Endothelial cell of umbilical vein (primary cell): ENCODE data around the gene UBASH3A. TPM values are rescaled to one million over a fixed set of nuclear protein-coding genes. Genes with fewer than 3 reads are reported as not detected.

Experiments used
- BruUV-seq: library from RNA; stranded (reverse); fragments of 400-500 nt; replicated peaks from 2 replicates; lab custom pipeline; 2021; lab: Mats Ljungman, UMichigan
- CTCF ChIA-PET: fragments of 300-600, 350-600 bp; sonication (Branson Sonifier 250); formaldehyde crosslinking; loops from one replicate; lab custom pipeline; 2021; ENCODE audit warnings: antibody characterized with exemption, inconsistent platforms; lab: Charles Lee
- POLR2A ChIA-PET: fragments of 300-600, 350-600 bp; sonication (Branson Sonifier 250); formaldehyde crosslinking; loops from one replicate; lab custom pipeline; 2021; ENCODE audit warnings: antibody characterized with exemption, inconsistent platforms; lab: Charles Lee
- DNase-seq: peaks from one replicate; pipeline ENCODE4 v3.0.0-alpha.2; 2011; ENCODE audit warnings: low read depth, low spot score
- FAIRE-seq: peaks from 2 replicates; lab custom pipeline; 2011; peaks lifted over from hg19 to GRCh38; lab: Jason Lieb, UNC
- H2AFZ ChIP-seq: 2 replicates; pipeline ENCODE4 v1.6.0; 2012; ENCODE audit warnings: low read depth, low read length, control low read depth, inconsistent platforms
- H3K27ac ChIP-seq: 2 replicates; pipeline ENCODE4 v1.5.1; 2011; ENCODE audit warnings: low read depth, mild to moderate bottlenecking, control low read depth, low read length, moderate library complexity; ENCODE audit not compliant: insufficient read depth
- H3K27me3 ChIP-seq, 2 experiments: 2 replicates each; pipeline versions ENCODE4 v1.6.0 to v1.6.1; 2011; ENCODE audit warnings: low read length in 2 of 2, mixed read lengths in 1 of 2; ENCODE audit not compliant: control insufficient read depth in 2 of 2, insufficient read depth in 2 of 2
- H3K36me3 ChIP-seq, 2 experiments: 2 replicates in 1 of 2; 3 replicates in 1 of 2; pipeline ENCODE4 v1.5.1; 2011; ENCODE audit warnings: low read length in 2 of 2, mild to moderate bottlenecking in 1 of 2, moderate library complexity in 1 of 2; ENCODE audit not compliant: control insufficient read depth in 2 of 2, insufficient read depth in 2 of 2; ENCODE audit errors: extremely low read depth in 1 of 2
- H3K4me1 ChIP-seq: 3 replicates; pipeline ENCODE4 v1.5.1; 2011; ENCODE audit warnings: mild to moderate bottlenecking, low read length; ENCODE audit not compliant: control insufficient read depth, insufficient read depth; ENCODE audit errors: extremely low read depth
- H3K4me2 ChIP-seq: 2 replicates; pipeline ENCODE4 v1.6.1; 2011; ENCODE audit warnings: low read length, control low read depth, mixed read lengths; ENCODE audit not compliant: insufficient read depth
- H3K4me3 ChIP-seq, 3 experiments: fragments of 200-600 bp in 1 of 3; sonication (generic), shearing (Covaris generic) in 1 of 3; replicated peaks in 1 of 3; 2 replicates each; pipeline ENCODE4 v1.5.1; 2011 to 2016; ENCODE audit warnings: control low read depth in 3 of 3, low read length in 3 of 3, mild to moderate bottlenecking in 2 of 3, inconsistent platforms in 1 of 3, low read depth in 1 of 3, moderate library complexity in 1 of 3; ENCODE audit not compliant: insufficient read depth in 1 of 3
- H3K79me2 ChIP-seq: 2 replicates; pipeline ENCODE4 v1.6.0; 2012; ENCODE audit warnings: low read length, inconsistent platforms; ENCODE audit not compliant: control insufficient read depth, insufficient read depth
- H3K9ac ChIP-seq: replicated peaks from 2 replicates; pipeline ENCODE3; 2011; ENCODE audit warnings: low read length, control low read depth; ENCODE audit not compliant: insufficient read depth; ENCODE audit errors: extremely low read depth
- H3K9me1 ChIP-seq: replicated peaks from 3 replicates; pipeline ENCODE4 v1.6.0; 2011; ENCODE audit warnings: mild to moderate bottlenecking, low read length; ENCODE audit not compliant: control insufficient read depth, insufficient read depth; ENCODE audit errors: extremely low read depth
- H3K9me3 ChIP-seq: replicated peaks from 2 replicates; pipeline ENCODE4 v1.5.1; 2012; ENCODE audit warnings: low read length, inconsistent platforms; ENCODE audit not compliant: control insufficient read depth, insufficient read depth
- H4K20me1 ChIP-seq: replicated peaks from 2 replicates; pipeline ENCODE3; 2011; ENCODE audit warnings: mild to moderate bottlenecking, low read length; ENCODE audit not compliant: control insufficient read depth, insufficient read depth; ENCODE audit errors: extremely low read depth
- CTCF ChIP-seq, 2 donors: IDR thresholded peaks; 1 replicate in 1 of 2; 2 replicates in 1 of 2; pipeline ENCODE4 v1.5.1; 2011; ENCODE audit warnings: low read length in 2 of 2, mild to moderate bottlenecking in 2 of 2, moderate library complexity in 2 of 2, control low read depth in 1 of 2, inconsistent platforms in 1 of 2, low read depth in 1 of 2; ENCODE audit not compliant: insufficient read depth in 1 of 2; ENCODE audit errors: extremely low read depth in 1 of 2
- EZH2 ChIP-seq: IDR thresholded peaks from 2 replicates; pipeline ENCODE4 v1.6.1; 2012; ENCODE audit warnings: borderline replicate concordance, low read depth, mild to moderate bottlenecking, moderate library complexity, low read length, inconsistent platforms; ENCODE audit not compliant: severe bottlenecking
- FOS ChIP-seq: IDR thresholded peaks from 2 replicates; pipeline ENCODE4 v1.6.1; 2011; ENCODE audit warnings: mild to moderate bottlenecking, low read length, moderate library complexity, borderline replicate concordance; ENCODE audit not compliant: insufficient read depth
- GATA2 ChIP-seq: IDR thresholded peaks from 2 replicates; pipeline ENCODE4 v1.7.0; 2011; ENCODE audit warnings: low read depth, mild to moderate bottlenecking, moderate library complexity, mixed read lengths, low read length; ENCODE audit not compliant: insufficient read length, insufficient read depth
- JUN ChIP-seq: IDR thresholded peaks from 2 replicates; pipeline ENCODE4 v1.6.1; 2011; ENCODE audit warnings: borderline replicate concordance, low read depth; ENCODE audit not compliant: insufficient read length, insufficient read depth
- MAX ChIP-seq: IDR thresholded peaks from 2 replicates; pipeline ENCODE4 v1.6.1; 2011; ENCODE audit not compliant: insufficient read depth, insufficient read length
- MYC ChIP-seq: IDR thresholded peaks from one replicate; pipeline ENCODE4 v1.6.1; 2011; ENCODE audit warnings: mild to moderate bottlenecking, low read depth, low read length
- POLR2A ChIP-seq: IDR thresholded peaks from 2 replicates; pipeline ENCODE4 v1.6.1; 2012; ENCODE audit warnings: low read depth, mild to moderate bottlenecking, control low read depth, low read length
- POLR2AphosphoS5 ChIP-seq: IDR thresholded peaks from 2 replicates; pipeline ENCODE4 v1.6.1; 2012; ENCODE audit warnings: low read depth, mild to moderate bottlenecking, control low read depth, low read length, moderate library complexity; ENCODE audit not compliant: insufficient read depth
- dilution Hi-C: fragments of 300-500 bp; cut with MboI; formaldehyde crosslinking; loops from one replicate; pipeline ENCODE4 v1.15.0; 2019; ENCODE audit warnings: low sequenced_read_pairs; ENCODE audit not compliant: extremely low pct_ligation_motif_present
- intact Hi-C: fragments of 100-400 bp; cut with micrococcal nuclease; formaldehyde crosslinking; loops from one replicate; pipeline ENCODE4 v1.10.0; 2022
- polyA plus RNA-seq, 4 experiments: library from polyadenylated mRNA; depleted of rRNA in 3 of 4; stranded (reverse) in 3 of 4; unstranded in 1 of 4; fragments of >200 nt; gene quantifications; 2 replicates each; pipeline versions ENCODE4 v1.2.1 to v1.2.3, GENCODE V29; 2011 to 2012; ENCODE audit warnings: missing spikeins in 1 of 4
- total RNA-seq: library from RNA; stranded (reverse); gene quantifications from 2 replicates; pipeline ENCODE4 v1.2.3, GENCODE V29; 2021

The UBASH3A gene
- total and polyA plus RNA-seq, 2 donors (not counting 3 experiments of a cell fraction or from before 2014, with no cell fraction given): not detected

GRCh38 chr21:42360317-42360716, 43.4 kb upstream of the UBASH3A start:
- dilution Hi-C loops: no loop called here
- ChIA-PET CTCF (interaction anchor here (1.2 to 1.4 kb wide), 3 partner anchors 18 to 28 kb away, joined by 3 to 6 read pairs (median 3); no protein-coding TSS in a partner anchor), POLR2A (no interaction called here)
- BruUV-seq: no TSS peak
- peak in 1 of 2 donors; percentile 2 for TF ChIP-seq CTCF (IDR thresholded peaks at IDR 0.05; ENCODE audit: extremely low read depth in 1 of 2, insufficient read depth in 1 of 2, low read depth in 1 of 2, low read length in 2 of 2)
- TF ChIP-seq MYC: no peak
- no peaks in the 10 kb centered on the region for H3K9me1 ChIP-seq
- peaks cover 0 to 1% of the 10 kb centered on the region in 2 experiments for H3K27me3 ChIP-seq
- H3K9me3 ChIP-seq: no peaks in the 10 kb centered on the region
- H3K4me3 ChIP-seq: no peak overlapping the region
- no peaks in the 10 kb centered on the region for H3K4me1 ChIP-seq
- H3K36me3 ChIP-seq: no peaks in the 10 kb centered on the region
- no peak for FAIRE-seq
- H3K27ac ChIP-seq: no peak overlapping the region
- no peak overlapping the region for H2AFZ ChIP-seq
- no peaks in the 10 kb centered on the region for H3K79me2 ChIP-seq
- intact Hi-C loops: no loop called here
- H3K4me2 ChIP-seq: no peak overlapping the region
- no peak overlapping the region for H3K9ac ChIP-seq
- no peaks in the 10 kb centered on the region for H4K20me1 ChIP-seq
- DNase-seq: no peak

- no peak overlapping the region for H3K27ac ChIP-seq
- H3K27me3 ChIP-seq: peaks cover 0 to 1% of the 10 kb centered on the region in 2 experiments
- TF ChIP-seq MAX (no peak), FOS (no peak), MYC (no peak), POLR2A (no peak), GATA2 (no peak), EZH2 (no peak), CTCF (IDR thresholded peaks at IDR 0.05; ENCODE audit: extremely low read depth in 1 of 2, insufficient read depth in 1 of 2, low read depth in 1 of 2, low read length in 2 of 2) (no peak), JUN (no peak), POLR2AphosphoS5 (no peak)
- H3K9ac ChIP-seq: no peak overlapping the region
- H3K9me3 ChIP-seq: no peaks in the 10 kb centered on the region
- no peak overlapping the region for H3K4me3 ChIP-seq
- no TSS peak for BruUV-seq
- DNase-seq (no peak), FAIRE-seq (no peak)
- no peaks in the 10 kb centered on the region for H3K9me1 ChIP-seq
- CTCF ChIA-PET: interaction anchor here (1.0 to 1.3 kb wide), 3 partner anchors 14 to 20 kb away, joined by 3 to 6 read pairs (median 3); no protein-coding TSS in a partner anchor
- no peak overlapping the region for H2AFZ ChIP-seq
- H3K79me2 ChIP-seq: no peaks in the 10 kb centered on the region
- dilution Hi-C loops (no loop called here), intact Hi-C loops (no loop called here)
- no peak overlapping the region for H3K4me2 ChIP-seq
- no peaks in the 10 kb centered on the region for H3K4me1 ChIP-seq
- POLR2A ChIA-PET: no interaction called here
- no peaks in the 10 kb centered on the region for H3K36me3 ChIP-seq
- no peaks in the 10 kb centered on the region for H4K20me1 ChIP-seq
These were observed 42.4 kb upstream of the UBASH3A start for GRCh38 chr21:42361286-42361685.
